ENCODE measurements around the gene HIBADH. TPM values are rescaled to one million over a fixed set of nuclear protein-coding genes. Genes with fewer than 3 reads are reported as not detected.

Gene HIBADH
- total and polyA plus RNA-seq, 10 of the 15 experiments (the other 5 are each of a cell fraction or from before 2014, with no cell fraction given), result 8.7 to 36.1 (median 18.6) TPM

GRCh38 chr7:27616186-27616491 is 46.5 kb downstream of the HIBADH start (continued):
- TF ChIP-seq CEBPZ (IDR thresholded peaks at IDR 0.05; ENCODE audit: low read depth, low read length) (no peak), SMARCA5 (IDR thresholded peaks at IDR 0.05) (no peak), E2F4 (IDR thresholded peaks at IDR 0.05; ENCODE audit: low read depth, low read length) (no peak)

GRCh38 chr7:27615420-27616185 is 47.1 kb downstream of the HIBADH start:
- no peak overlapping the region for H3K27ac ChIP-seq (ENCODE audit: control insufficient read depth, insufficient read depth)
- H3K4me1 ChIP-seq (ENCODE audit: control insufficient read depth, insufficient read depth, low read length), result no peaks in the 10 kb centered on the region
- no peak for ATAC-seq
- H3K79me2 ChIP-seq (ENCODE audit: control insufficient read depth, insufficient read depth, low read length), result no peaks in the 10 kb centered on the region
- H3K4me2 ChIP-seq (ENCODE audit: control insufficient read depth, insufficient read depth), result no peak overlapping the region
- no peak overlapping the region for H3K9ac ChIP-seq (ENCODE audit: control insufficient read depth, insufficient read depth, low read length)
- no peak for DNase-seq (ENCODE audit: low read depth, low spot score)
- in situ Hi-C loops (cut with MboI), result no loop called here
- no peak overlapping the region for H2AFZ ChIP-seq (ENCODE audit: control insufficient read depth, low read depth, low read length)
- RAD21 ChIA-PET (ENCODE audit: unreplicated experiment), result no interaction called here
- no peaks in the 10 kb centered on the region for H4K20me1 ChIP-seq (ENCODE audit: control insufficient read depth, insufficient read depth)
- no TSS peak for BruUV-seq (replicated peaks)
- TF ChIP-seq HDAC6 (IDR thresholded peaks at IDR 0.05; ENCODE audit: unreplicated experiment) (no peak), ESRRA (IDR thresholded peaks at IDR 0.05; ENCODE audit: low read length) (no peak), SMARCA5 (IDR thresholded peaks at IDR 0.05) (no peak), E2F8 (IDR thresholded peaks at IDR 0.05; ENCODE audit: low read depth, partially characterized antibody) (no peak), ATF2 (IDR thresholded peaks at IDR 0.05; ENCODE audit: low read length) (no peak), CHD4 (IDR thresholded peaks at IDR 0.05) (no peak), ZNF274 (IDR thresholded peaks at IDR 0.05; ENCODE audit: insufficient read depth, insufficient read length) (no peak)
- no peaks in the 10 kb centered on the region for H3K36me3 ChIP-seq (ENCODE audit: control insufficient read depth in 2 of 2, insufficient read depth in 2 of 2, low read length in 1 of 2)
- CTCF ChIA-PET, result interaction anchor here (2.0 kb wide), 1 partner anchor 10 kb away, joined by 5 read pairs; no protein-coding TSS in a partner anchor
- POLR2A ChIA-PET, result no interaction called here
- WGBS (ENCODE audit: insufficient coverage, insufficient replicate concordance, low lambda C conversion rate, missing lambda C conversion rate), result 80% methylated on average over 7 of the region's 7 CpGs
- no peak overlapping the region for H3K4me3 ChIP-seq
- peaks cover 15% of the 10 kb centered on the region; the same call in 2 of the 3 replicates for H3K9me3 ChIP-seq (replicated peaks; ENCODE audit: control insufficient read depth, insufficient read depth, low read length)
- no peaks in the 10 kb centered on the region for H3K27me3 ChIP-seq (replicated peaks in 1 of 2; ENCODE audit: control insufficient read depth in 2 of 2, insufficient read depth in 2 of 2, low read length in 1 of 2)
- SMC1A ChIA-PET (ENCODE audit: uncharacterized antibody, unreplicated experiment), result interaction anchor here (1.0 to 1.1 kb wide), 2 partner anchors 9 to 47 kb away, joined by 3 read pairs; partner anchors contain the start of gene HIBADH
- intact Hi-C loops (cut with micrococcal nuclease; ENCODE audit: unreplicated experiment), result no loop called here
- no peak for FAIRE-seq
